GM12878 (cell line): ENCODE results near the gene GLT1D1. TPM values are rescaled to one million over a fixed set of nuclear protein-coding genes. Genes with fewer than 3 reads are reported as not detected.

Source experiments
- ATAC-seq: fragments of 200-7000 bp; cut with Tn5 transposase; 3 replicates; pipeline ENCODE4 v1.9.1; 2020; ENCODE audit warnings: mild to moderate bottlenecking, moderate library complexity
- BruUV-seq: library from RNA; stranded (reverse); fragments of 400-500 nt; replicated peaks from 2 replicates; lab custom pipeline; 2021; lab: Mats Ljungman, UMichigan
- CTCF ChIA-PET: fragments of 300-600 bp; sonication (Branson Sonifier 250); formaldehyde crosslinking; extraction: SDS; loops from one replicate; lab custom pipeline; 2021; ENCODE audit warnings: inconsistent platforms; lab: Yijun Ruan, JAX
- POLR2A ChIA-PET: fragments of 350-600 bp; formaldehyde crosslinking; extraction: SDS; loops from one replicate; lab custom pipeline; 2021; ENCODE audit warnings: inconsistent platforms; lab: Charles Lee
- RAD21 ChIA-PET: fragments of 300-600 bp; sonication (Branson Sonifier 250); formaldehyde crosslinking; loops from one replicate; lab custom pipeline; 2023; ENCODE audit warnings: antibody characterized with exemption; ENCODE audit not compliant: unreplicated experiment; lab: Charles Lee
- SMC1A ChIA-PET: fragments of 300-600 bp; sonication (Branson Sonifier 250); formaldehyde crosslinking; loops from one replicate; lab custom pipeline; 2023; ENCODE audit not compliant: unreplicated experiment, uncharacterized antibody; lab: Charles Lee
- DNase-seq: peaks from one replicate; pipeline ENCODE4 v3.0.0-alpha.2; 2011; ENCODE audit warnings: low read depth, low spot score
- FAIRE-seq: peaks from 3 replicates; lab custom pipeline; 2011; peaks lifted over from hg19 to GRCh38; lab: Jason Lieb, UNC
- H2AFZ ChIP-seq: 2 replicates; pipeline ENCODE4 v1.6.0; 2011; ENCODE audit warnings: low read depth, low read length, control low read depth; ENCODE audit not compliant: control insufficient read depth
- H3K27ac ChIP-seq: 2 replicates; pipeline ENCODE4 v1.5.1; 2011; ENCODE audit warnings: control low read depth; ENCODE audit not compliant: control insufficient read depth, insufficient read depth
- H3K27me3 ChIP-seq, 2 experiments: replicated peaks in 1 of 2; 2 replicates each; pipeline versions ENCODE4 v1.6.0 to v1.6.1; 2011; ENCODE audit warnings: low read length in 1 of 2; ENCODE audit not compliant: control insufficient read depth in 2 of 2, insufficient read depth in 2 of 2
- H3K36me3 ChIP-seq, 2 experiments: 2 replicates each; pipeline ENCODE4 v1.5.1; 2011; ENCODE audit warnings: low read length in 1 of 2; ENCODE audit not compliant: control insufficient read depth in 2 of 2, insufficient read depth in 2 of 2
- H3K4me1 ChIP-seq: 2 replicates; pipeline ENCODE4 v1.6.1; 2011; ENCODE audit warnings: mild to moderate bottlenecking, low read length, moderate library complexity, mixed read lengths; ENCODE audit not compliant: control insufficient read depth, insufficient read depth
- H3K4me2 ChIP-seq: 2 replicates; pipeline ENCODE4 v1.6.0; 2011; ENCODE audit warnings: control low read depth; ENCODE audit not compliant: control insufficient read depth, insufficient read depth
- H3K4me3 ChIP-seq: fragments of 200-600 bp; sonication (generic); 2 replicates; pipeline ENCODE4 v1.5.1; 2016
- H3K79me2 ChIP-seq: 2 replicates; pipeline ENCODE4 v1.6.0; 2011; ENCODE audit warnings: low read length; ENCODE audit not compliant: control insufficient read depth, insufficient read depth
- H3K9ac ChIP-seq: 2 replicates; pipeline ENCODE4 v1.8.0; 2011; ENCODE audit warnings: low read length, control low read depth, mixed read lengths; ENCODE audit not compliant: control insufficient read depth, insufficient read depth
- H3K9me3 ChIP-seq: replicated peaks from 3 replicates; pipeline ENCODE4 v1.5.1; 2011; ENCODE audit warnings: mild to moderate bottlenecking, low read length; ENCODE audit not compliant: control insufficient read depth, insufficient read depth
- H4K20me1 ChIP-seq: 2 replicates; pipeline ENCODE4 v1.6.0; 2011; ENCODE audit not compliant: control insufficient read depth, insufficient read depth
- ATF3 ChIP-seq: IDR thresholded peaks from 2 replicates; pipeline ENCODE4 v1.6.1; 2011; ENCODE audit warnings: low read depth, mild to moderate bottlenecking, low read length, moderate library complexity, borderline replicate concordance; ENCODE audit errors: extremely low read depth
- BHLHE40 ChIP-seq, 2 experiments: fragments of 450-650 bp in 1 of 2; IDR thresholded peaks; 2 replicates each; pipeline ENCODE4 v1.6.1; 2011 to 2017; ENCODE audit warnings: low read depth in 2 of 2, borderline replicate concordance in 1 of 2, improper control_type of control experiment in 1 of 2, low read length in 1 of 2, mild to moderate bottlenecking in 1 of 2
- DPF2 ChIP-seq: fragments of 450-650 bp; IDR thresholded peaks from 2 replicates; pipeline ENCODE4 v1.6.1; 2017; ENCODE audit warnings: mild to moderate bottlenecking
- IKZF1 ChIP-seq: fragments of 450-650 bp; conservative IDR thresholded peaks from 2 replicates; pipeline ENCODE4 v1.6.1; 2017; ENCODE audit warnings: antibody characterized with exemption, mild to moderate bottlenecking
- IKZF2 ChIP-seq, 2 experiments: fragments of 450-650 bp; IDR thresholded peaks; 2 replicates each; pipeline ENCODE4 v1.6.1; 2017; ENCODE audit warnings: mild to moderate bottlenecking in 2 of 2, moderate library complexity in 2 of 2
- SPI1 ChIP-seq: IDR thresholded peaks from 2 replicates; pipeline ENCODE4 v1.6.1; 2011; ENCODE audit warnings: low read depth, mild to moderate bottlenecking, low read length, moderate library complexity, borderline replicate concordance; ENCODE audit not compliant: insufficient read depth
- TCF12 ChIP-seq: IDR thresholded peaks from 2 replicates; pipeline ENCODE4 v1.6.1; 2011; ENCODE audit warnings: low read depth, mild to moderate bottlenecking, low read length
- ZBTB4 ChIP-seq: fragments of 450-650 bp; formaldehyde crosslinking; IDR thresholded peaks from 2 replicates; pipeline ENCODE4 v1.4.0; 2022; ENCODE audit warnings: mild to moderate bottlenecking, moderate library complexity
- WGBS: methylation state at CpG from one replicate; pipeline ENCODE4 v1.1.6; 2016; ENCODE audit warnings: low lambda C conversion rate; ENCODE audit not compliant: insufficient replicate concordance, insufficient coverage; ENCODE audit errors: missing lambda C conversion rate; 5-methylcytosine and 5-hydroxymethylcytosine counted together
- in situ Hi-C: fragments of 300-500 bp; cut with MboI; formaldehyde crosslinking; loops from 9 replicates; pipeline ENCODE4 v1.14.3; 2018; ENCODE audit warnings: mixed read lengths
- intact Hi-C: fragments of 100-400 bp; cut with micrococcal nuclease; formaldehyde crosslinking; loops from one replicate; pipeline ENCODE4 v1.14.2; 2022; ENCODE audit not compliant: unreplicated experiment
- polyA plus RNA-seq, 11 experiments: library from polyadenylated mRNA; depleted of rRNA in 4 of 11; unstranded in 6 of 11; stranded (reverse) in 5 of 11; fragments of >200 nt; fragmentation: Nextera tagmentation in 4 of 11; fragmentation: Illumina TruSeq in 1 of 11; extraction: Ambion mirVana in 4 of 11; extraction: Trizol in 1 of 11; gene quantifications; 1 replicate in 1 of 11; 2 replicates in 10 of 11; pipeline versions ENCODE4 v1.2.1 to v1.2.3, GENCODE V29; 2011 to 2016; ENCODE audit warnings: inconsistent platforms in 2 of 11, missing spikeins in 2 of 11, low read depth in 1 of 11
- total RNA-seq, 4 experiments: library from RNA; depleted of rRNA in 3 of 4; stranded (reverse); fragments of >200 nt in 3 of 4; fragmentation: Illumina TruSeq in 1 of 4; extraction: Trizol in 1 of 4; gene quantifications; 2 replicates each; pipeline versions ENCODE4 v1.2.1 to v1.2.3, GENCODE V29; 2013 to 2021

GLT1D1 gene
- total and polyA plus RNA-seq, 10 of the 15 experiments (the other 5 are each of a cell fraction or from before 2014, with no cell fraction given): 0.42 to 62.8 (median 3.0) TPM

GRCh38 chr12:128966203-128966810 is 113.0 kb downstream of the GLT1D1 start:
- DNase-seq (no peak), ATAC-seq (peak; percentile 23), FAIRE-seq (no peak)
- no TSS peak for BruUV-seq
- Histone ChIP-seq H4K20me1 (no peaks in the 10 kb centered on the region), H3K27me3 (no peaks in the 10 kb centered on the region), H3K4me2 (no peak overlapping the region), H3K4me3 (no peak overlapping the region), H3K27ac (no peak overlapping the region), H3K4me1 (peaks cover 5% of the 10 kb centered on the region; the same call in 1 of the 2 replicates), H2AFZ (no peak overlapping the region), H3K79me2 (no peaks in the 10 kb centered on the region), H3K9ac (no peak overlapping the region), H3K9me3 (no peaks in the 10 kb centered on the region; the same call in 2 of the 3 replicates), H3K36me3 (peaks cover 0 to 5% of the 10 kb centered on the region in 2 experiments; a peak in 2 of 4 replicates)
- TF ChIP-seq SPI1: peak; percentile 92
- no peak for TF ChIP-seq ATF3
- TF ChIP-seq IKZF1: peak; percentile 49
- TF ChIP-seq TCF12: peak; percentile 17; the same call in 1 of the 2 replicates
- peak; percentile 31; the same call in 1 of the 2 replicates for TF ChIP-seq DPF2
- TF ChIP-seq BHLHE40 (IDR thresholded peaks at IDR 0.05; ENCODE audit: borderline replicate concordance in 1 of 2, low read depth in 2 of 2, low read length in 1 of 2): peak in 1 of 2 experiments; percentile 20; a peak in 1 of 4 replicates
- TF ChIP-seq ZBTB4 (CRISPR knock-in tag): no peak
- peak; percentile 14 to 44; a peak in 2 of 4 replicates for TF ChIP-seq IKZF2 (IDR thresholded peaks at IDR 0.05)
- ChIA-PET RAD21 (interaction anchor here (0.7 to 1.5 kb wide), 10 partner anchors 47 to 1048 kb away, joined by 3 to 4 read pairs (median 3); no protein-coding TSS in a partner anchor), POLR2A (interaction anchor here (0.8 to 1.5 kb wide), 3 partner anchors 9 to 147 kb away, joined by 3 to 5 read pairs (median 4); no protein-coding TSS in a partner anchor), CTCF (interaction anchor here (1.0 to 2.9 kb wide), 7 partner anchors 8 to 183 kb away, joined by 3 to 21 read pairs (median 4); partner anchors contain the start of gene SLC15A4), SMC1A (interaction anchor here (0.8 to 1.7 kb wide), 17 partner anchors 10 to 183 kb away, joined by 3 to 6 read pairs (median 4); no protein-coding TSS in a partner anchor)
- WGBS: 21% methylated on average over 6 of the region's 6 CpGs
- intact Hi-C loops: loop anchor here (5.0 kb wide), 1 partner anchor 184 kb away; no protein-coding TSS in a partner anchor
- in situ Hi-C loops: no loop called here
